Trophoblast cell (in vitro differentiated cells and primary cell): ENCODE data around the gene TRAPPC4.
"Not testable (repeated sequence)": the region's sequence is repeated elsewhere in the genome, so short reads cannot be mapped to it uniquely, and the experiment has no call there.

Source experiments
- DNase-seq, 2 donors: peaks; one replicate each; pipeline ENCODE4 v3.0.0-alpha.2; 2016
- H2AFZ ChIP-seq: 2 replicates; pipeline ENCODE4 v1.6.1; 2013; ENCODE audit warnings: low read length, moderate library complexity, mild to moderate bottlenecking; ENCODE audit not compliant: insufficient read depth, poor library complexity
- H2AK5ac ChIP-seq: 2 replicates; pipeline ENCODE4 v1.6.1; 2013; ENCODE audit warnings: mild to moderate bottlenecking, low read length
- H2BK120ac ChIP-seq: 2 replicates; pipeline ENCODE4 v1.6.1; 2013; ENCODE audit warnings: low read length, mild to moderate bottlenecking, moderate library complexity; ENCODE audit not compliant: insufficient read depth, poor library complexity
- H2BK12ac ChIP-seq: 2 replicates; pipeline ENCODE4 v1.6.1; 2013; ENCODE audit warnings: mild to moderate bottlenecking, low read length, moderate library complexity
- H2BK5ac ChIP-seq: 2 replicates; pipeline ENCODE4 v1.6.1; 2013; ENCODE audit warnings: low read length, low read depth, moderate library complexity, mild to moderate bottlenecking; ENCODE audit not compliant: poor library complexity
- H3K14ac ChIP-seq: 2 replicates; pipeline ENCODE4 v1.6.1; 2013; ENCODE audit warnings: mild to moderate bottlenecking, low read length
- H3K18ac ChIP-seq: 2 replicates; pipeline ENCODE4 v1.6.1; 2013; ENCODE audit warnings: mild to moderate bottlenecking, low read length
- H3K23ac ChIP-seq: 2 replicates; pipeline ENCODE4 v1.6.1; 2013; ENCODE audit warnings: low read length
- H3K27ac ChIP-seq: 2 replicates; pipeline ENCODE4 v1.5.1; 2013; ENCODE audit warnings: low read depth, mild to moderate bottlenecking, inconsistent platforms, low read length, moderate library complexity
- H3K27me3 ChIP-seq: 2 replicates; pipeline ENCODE4 v1.6.1; 2013; ENCODE audit warnings: inconsistent platforms, mild to moderate bottlenecking, low read length, moderate library complexity; ENCODE audit not compliant: insufficient read depth
- H3K36me3 ChIP-seq, 2 experiments: 1 replicate in 1 of 2; 2 replicates in 1 of 2; pipeline ENCODE4 v1.6.1; 2013; ENCODE audit warnings: low read length in 2 of 2, mild to moderate bottlenecking in 2 of 2, moderate library complexity in 1 of 2; ENCODE audit not compliant: insufficient read depth in 2 of 2, control insufficient read depth in 1 of 2
- H3K4ac ChIP-seq: 2 replicates; pipeline ENCODE4 v1.6.1; 2013; ENCODE audit warnings: low read depth, mild to moderate bottlenecking, low read length, moderate library complexity
- H3K4me1 ChIP-seq, 2 experiments: 1 replicate in 1 of 2; 2 replicates in 1 of 2; pipeline ENCODE4 v1.6.1; 2013; ENCODE audit warnings: low read length in 2 of 2, mild to moderate bottlenecking in 2 of 2, moderate library complexity in 1 of 2; ENCODE audit not compliant: insufficient read depth in 2 of 2, control insufficient read depth in 1 of 2
- H3K4me2 ChIP-seq: 2 replicates; pipeline ENCODE4 v1.6.1; 2013; ENCODE audit warnings: inconsistent platforms, mild to moderate bottlenecking, low read length, moderate library complexity
- H3K4me3 ChIP-seq: 2 replicates; pipeline ENCODE4 v1.5.1; 2013; ENCODE audit warnings: mild to moderate bottlenecking, low read depth, low read length, inconsistent platforms
- H3K79me1 ChIP-seq: one replicate; pipeline ENCODE4 v1.6.1; 2013; ENCODE audit warnings: low read length
- H3K79me2 ChIP-seq: 2 replicates; pipeline ENCODE4 v1.6.1; 2013; ENCODE audit warnings: low read length, mild to moderate bottlenecking; ENCODE audit not compliant: control insufficient read depth, insufficient read depth, poor library complexity
- H3K9ac ChIP-seq: 2 replicates; pipeline ENCODE4 v1.6.1; 2013; ENCODE audit warnings: mild to moderate bottlenecking, low read length
- H3K9me3 ChIP-seq: 2 replicates; pipeline ENCODE4 v1.6.1; 2013; ENCODE audit warnings: low read depth, mild to moderate bottlenecking, control low read depth, inconsistent platforms, low read length; ENCODE audit not compliant: insufficient read depth
- H4K12ac ChIP-seq: 2 replicates; pipeline ENCODE4 v1.6.1; 2013; ENCODE audit warnings: low read depth, mild to moderate bottlenecking, low read length, moderate library complexity
- H4K8ac ChIP-seq: 2 replicates; pipeline ENCODE4 v1.6.1; 2013; ENCODE audit warnings: low read depth, mild to moderate bottlenecking, low read length, moderate library complexity
- H4K91ac ChIP-seq: one replicate; pipeline ENCODE4 v1.6.1; 2013; ENCODE audit warnings: low read depth, mild to moderate bottlenecking, low read length, moderate library complexity
- WGBS: extraction: QIAGEN DNeasy Blood & Tissue Kit; methylation state at CpG from one replicate; pipeline ENCODE4 v1.1.7; 2013; ENCODE audit warnings: missing lambda C conversion rate; ENCODE audit not compliant: insufficient read length, insufficient coverage; ENCODE audit errors: extremely low coverage; 5-methylcytosine and 5-hydroxymethylcytosine counted together

The TRAPPC4 gene

GRCh38 chr11:118975771-118976709, 42.5 kb upstream of the TRAPPC4 start:
- no peaks in the 10 kb centered on the region for H3K79me1 ChIP-seq
- H3K36me3 ChIP-seq = no peaks in the 10 kb centered on the region
- no peaks in the 10 kb centered on the region for H3K27me3 ChIP-seq
- H3K4me3 ChIP-seq = no peak overlapping the region
- H2AFZ ChIP-seq = no peak overlapping the region
- H3K14ac ChIP-seq = no peak overlapping the region
- H4K8ac ChIP-seq = no peak overlapping the region
- H3K4me1 ChIP-seq = peaks cover 0 to 2% of the 10 kb centered on the region in 2 experiments
- H3K4me2 ChIP-seq = no peak overlapping the region
- H2AK5ac ChIP-seq = no peak overlapping the region
- H4K91ac ChIP-seq = no peak overlapping the region
- no peak overlapping the region for H3K23ac ChIP-seq
- no peak overlapping the region for H2BK12ac ChIP-seq
- no peak overlapping the region for H2BK5ac ChIP-seq
- H2BK120ac ChIP-seq = no peak overlapping the region
- H3K18ac ChIP-seq = no peak overlapping the region
- no peak overlapping the region for H3K9ac ChIP-seq
- no peak overlapping the region for H4K12ac ChIP-seq
- DNase-seq = no peak
- no CpG with 5 or more reads among the region's 15 CpGs for WGBS
- no peaks in the 10 kb centered on the region for H3K79me2 ChIP-seq
- no peak overlapping the region for H3K27ac ChIP-seq
- no peak overlapping the region for H3K4ac ChIP-seq
- peaks cover 3% of the 10 kb centered on the region for H3K9me3 ChIP-seq

- H2BK120ac ChIP-seq = no peak overlapping the region
- H3K79me1 ChIP-seq = no peaks in the 10 kb centered on the region
- peaks cover 0 to 2% of the 10 kb centered on the region in 2 experiments for H3K4me1 ChIP-seq
- no peak for DNase-seq
- no peak overlapping the region for H3K9ac ChIP-seq
- no peak overlapping the region for H4K8ac ChIP-seq
- no peak overlapping the region for H4K91ac ChIP-seq
- no peak overlapping the region for H3K23ac ChIP-seq
- no peak overlapping the region for H2BK5ac ChIP-seq
- no peaks in the 10 kb centered on the region for H3K36me3 ChIP-seq
- no peak overlapping the region for H3K14ac ChIP-seq
- H3K27ac ChIP-seq = no peak overlapping the region
- peaks cover 1% of the 10 kb centered on the region for H3K9me3 ChIP-seq
- no peak overlapping the region for H2BK12ac ChIP-seq
- no peaks in the 10 kb centered on the region for H3K27me3 ChIP-seq
- no peak overlapping the region for H3K4me3 ChIP-seq
- H4K12ac ChIP-seq = no peak overlapping the region
- WGBS = no CpG with 5 or more reads among the region's 9 CpGs
- no peak overlapping the region for H2AK5ac ChIP-seq
- no peak overlapping the region for H3K4ac ChIP-seq
- no peak overlapping the region for H3K18ac ChIP-seq
- no peaks in the 10 kb centered on the region for H3K79me2 ChIP-seq
- no peak overlapping the region for H3K4me2 ChIP-seq
- no peak overlapping the region for H2AFZ ChIP-seq
These were observed 39.1 kb upstream of the TRAPPC4 start for GRCh38 chr11:118979434-118979833.

- Histone ChIP-seq H3K23ac (no peak overlapping the region), H4K8ac (no peak overlapping the region), H2BK120ac (no peak overlapping the region), H2BK12ac (no peak overlapping the region), H3K4me2 (no peak overlapping the region), H3K9me3 (peaks cover 1% of the 10 kb centered on the region), H2BK5ac (no peak overlapping the region), H3K4me3 (no peak overlapping the region), H3K27ac (no peak overlapping the region), H3K36me3 (no peaks in the 10 kb centered on the region), H4K12ac (no peak overlapping the region), H4K91ac (no peak overlapping the region), H3K79me1 (no peaks in the 10 kb centered on the region), H3K27me3 (no peaks in the 10 kb centered on the region), H2AK5ac (no peak overlapping the region), H3K14ac (no peak overlapping the region), H3K79me2 (no peaks in the 10 kb centered on the region), H3K4me1 (peaks cover 0 to 2% of the 10 kb centered on the region in 2 experiments), H2AFZ (no peak overlapping the region), H3K9ac (no peak overlapping the region), H3K4ac (no peak overlapping the region), H3K18ac (no peak overlapping the region)
- WGBS = no CpG with 5 or more reads among the region's 21 CpGs
- DNase-seq = peak in 1 of 2 donors; percentile 48
These were observed 38.2 kb upstream of the TRAPPC4 start for GRCh38 chr11:118980191-118980881.

- H3K27ac ChIP-seq, H3K79me2 ChIP-seq, H4K8ac ChIP-seq, H2BK120ac ChIP-seq, H3K4me1 ChIP-seq, H2AFZ ChIP-seq, H3K4ac ChIP-seq, H3K18ac ChIP-seq, H2AK5ac ChIP-seq, H4K12ac ChIP-seq, H4K91ac ChIP-seq, H3K4me2 ChIP-seq, H3K23ac ChIP-seq, H3K9me3 ChIP-seq, H3K14ac ChIP-seq, H3K36me3 ChIP-seq, DNase-seq, H2BK5ac ChIP-seq, H3K79me1 ChIP-seq, H3K4me3 ChIP-seq, H3K9ac ChIP-seq, H3K27me3 ChIP-seq, H2BK12ac ChIP-seq: not testable (repeated sequence)
- WGBS = no CpG with 5 or more reads among the region's 8 CpGs
These were observed 34.2 kb upstream of the TRAPPC4 start for GRCh38 chr11:118984337-118984736.
